Islet precursor cell (in vitro differentiated cells): Measurements from ENCODE around the gene C4orf36.

Experiments
- DNase-seq: peaks from one replicate; pipeline ENCODE4 v3.0.0-alpha.2; 2018

C4orf36 gene, protein sequence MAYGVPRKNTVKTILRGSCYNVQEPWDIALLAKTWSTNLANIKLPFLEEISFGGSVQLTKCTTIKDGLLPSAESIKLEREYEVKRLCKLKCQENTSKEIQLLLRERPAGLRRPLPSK

DNA sequence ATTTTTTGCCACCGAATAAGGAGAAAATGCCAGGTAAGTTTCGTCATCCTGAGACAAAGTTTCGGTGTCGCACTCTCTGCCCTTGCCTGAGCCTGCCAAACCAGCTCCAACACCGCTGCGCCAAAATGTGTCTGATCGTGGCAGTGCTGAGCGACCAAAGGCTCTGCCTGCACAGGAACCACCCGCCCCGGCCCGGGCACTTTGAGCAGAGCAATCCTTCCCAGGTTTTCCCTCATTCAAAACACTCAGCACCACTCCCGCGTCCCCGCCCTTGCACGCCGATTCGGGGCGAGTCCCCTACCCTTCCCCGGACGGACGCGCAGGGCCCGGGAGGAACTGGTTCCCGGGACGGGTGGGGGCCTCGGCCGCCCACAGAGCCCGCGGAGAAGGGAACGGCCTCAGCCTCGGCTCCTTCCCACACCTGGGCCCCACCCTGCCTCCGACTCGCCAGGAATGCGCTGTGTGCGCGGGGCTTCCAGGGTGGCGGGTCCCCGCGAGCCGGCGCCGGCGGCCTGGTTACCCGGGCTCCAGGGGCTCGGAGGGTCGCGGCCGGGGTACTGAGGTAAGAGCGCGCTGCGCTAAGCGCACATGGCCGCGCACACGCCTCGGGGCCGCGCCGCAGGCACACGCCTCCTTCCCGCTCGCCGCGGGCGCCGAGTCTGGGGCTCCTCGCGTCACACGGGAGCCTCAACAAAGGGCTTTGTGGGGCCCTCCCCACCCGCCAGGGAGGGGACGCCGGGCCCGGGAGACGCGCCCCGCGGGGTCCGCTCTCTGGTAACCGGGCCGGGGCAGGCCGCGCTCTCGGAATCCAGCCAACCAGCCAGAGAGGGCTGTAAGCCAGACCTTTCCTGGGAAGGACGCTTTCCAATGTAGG is at the start of gene C4orf36:
C4orf36 (minus strand) TSS at position 661 of the 874 bp plus-strand sequence. CDS start 902 bp downstream, outside the sequence.
- peak; percentile 94 for DNase-seq

GRCh38 chr4:86940920-86941460 is 48.8 kb upstream of the C4orf36 start:
- no peak for DNase-seq

DNA sequence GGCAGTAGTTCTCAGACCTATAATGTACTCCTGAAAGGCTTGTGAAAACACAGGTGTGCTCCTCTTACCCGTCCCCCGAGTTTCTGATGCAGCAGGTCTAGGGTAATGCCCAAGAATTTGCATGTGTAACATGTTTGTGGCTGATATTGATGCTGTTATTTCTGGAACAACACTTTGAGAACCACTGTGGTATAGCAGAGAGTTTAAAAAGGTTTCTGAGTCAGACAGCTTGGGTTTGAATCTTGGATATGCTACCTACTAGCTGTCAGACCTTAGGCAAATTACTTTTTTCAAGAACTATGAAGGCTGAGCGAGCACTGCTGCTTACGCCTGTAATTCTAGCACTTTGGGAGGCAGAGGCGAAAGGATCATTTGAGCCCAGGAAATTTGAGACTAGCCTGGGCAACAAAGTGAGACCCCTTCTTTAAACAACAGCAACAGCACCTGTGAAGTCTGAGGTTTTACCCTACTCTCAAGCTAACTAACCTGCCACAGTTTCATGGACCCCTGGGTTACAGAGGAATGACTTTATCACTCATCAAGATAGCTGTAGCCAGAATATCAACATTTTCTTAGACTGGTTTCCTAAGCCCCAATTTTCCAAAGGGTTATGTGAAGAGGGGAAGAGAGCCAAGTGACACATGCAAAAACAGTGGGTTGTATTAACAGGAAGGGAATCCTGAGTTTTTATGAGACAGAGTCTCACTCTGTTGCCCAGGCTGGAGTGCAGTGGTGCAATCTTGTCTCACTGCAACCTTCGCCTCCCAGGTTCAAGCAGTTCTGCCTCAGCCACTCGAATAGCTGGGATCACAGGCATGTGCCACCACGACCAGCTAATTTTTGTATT is 47.7 kb upstream of the C4orf36 start:
- no peak for DNase-seq

GRCh38 chr4:86938771-86939520 is 46.7 kb upstream of the C4orf36 start:
- no peak for DNase-seq

- DNase-seq = peak; percentile 83
Observed at GRCh38 chr4:86935853-86936733, 43.9 kb upstream of the C4orf36 start.

DNA sequence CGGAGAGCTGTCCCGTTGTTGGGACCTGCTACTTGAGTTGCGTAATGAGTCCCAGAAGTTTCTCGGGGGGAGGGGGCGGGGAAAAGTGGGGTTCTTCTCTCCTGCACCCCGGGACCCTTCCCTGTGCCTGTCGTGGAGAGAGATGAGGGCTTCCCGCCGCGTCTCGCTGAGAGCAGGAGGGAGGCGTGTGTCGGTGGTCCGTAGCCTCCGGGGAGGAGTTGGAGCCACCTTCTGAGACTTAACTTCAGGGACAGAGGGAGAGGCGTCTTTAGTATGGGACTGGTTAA is 43.3 kb upstream of the C4orf36 start:
- no peak for DNase-seq

DNA sequence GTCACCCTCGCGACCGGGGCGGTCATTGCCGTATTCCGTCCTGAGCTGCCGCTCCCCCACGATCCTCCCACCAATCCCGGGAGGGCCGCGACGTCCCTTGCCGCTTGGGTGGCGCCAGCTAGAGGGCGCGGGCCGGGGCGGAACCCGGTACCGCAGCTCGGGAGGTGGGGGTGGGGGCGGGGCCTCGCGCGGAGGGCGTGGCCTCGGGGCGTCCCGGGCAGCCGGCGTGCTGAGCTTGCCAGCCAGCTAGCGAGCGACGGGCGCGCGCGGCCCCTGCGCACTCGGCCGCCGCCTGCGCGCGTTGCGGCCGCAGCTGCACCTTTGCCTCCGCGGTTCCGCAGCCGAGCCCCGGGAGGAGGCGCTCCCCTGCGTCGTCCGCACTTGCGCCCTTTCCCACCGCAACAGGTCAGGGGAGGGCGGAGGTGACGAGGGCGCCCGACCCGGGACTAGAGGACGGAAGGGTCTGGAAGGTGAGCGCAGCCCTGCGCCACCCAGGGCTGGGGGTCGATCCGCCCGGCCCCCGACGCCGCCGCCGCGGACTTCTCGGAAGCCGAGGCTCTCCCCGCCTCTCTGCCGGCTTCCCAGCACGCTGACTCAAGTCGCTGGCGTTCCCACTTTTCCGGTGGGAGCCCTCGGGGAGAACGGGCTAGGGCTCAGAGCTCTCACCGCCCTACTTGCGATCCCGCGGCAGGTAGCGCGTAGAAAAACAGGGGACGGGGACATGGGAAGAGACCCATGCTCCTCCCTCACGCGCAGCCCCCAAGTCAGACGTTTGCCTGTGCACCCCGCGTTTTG is 42.7 kb upstream of the C4orf36 start, which contains the start of gene AFF1:
AFF1 (plus strand) TSS at position 241 of the 795 bp plus-strand sequence. CDS start 13,523 bp downstream, outside the sequence.
- peak; percentile 98 for DNase-seq

DNA sequence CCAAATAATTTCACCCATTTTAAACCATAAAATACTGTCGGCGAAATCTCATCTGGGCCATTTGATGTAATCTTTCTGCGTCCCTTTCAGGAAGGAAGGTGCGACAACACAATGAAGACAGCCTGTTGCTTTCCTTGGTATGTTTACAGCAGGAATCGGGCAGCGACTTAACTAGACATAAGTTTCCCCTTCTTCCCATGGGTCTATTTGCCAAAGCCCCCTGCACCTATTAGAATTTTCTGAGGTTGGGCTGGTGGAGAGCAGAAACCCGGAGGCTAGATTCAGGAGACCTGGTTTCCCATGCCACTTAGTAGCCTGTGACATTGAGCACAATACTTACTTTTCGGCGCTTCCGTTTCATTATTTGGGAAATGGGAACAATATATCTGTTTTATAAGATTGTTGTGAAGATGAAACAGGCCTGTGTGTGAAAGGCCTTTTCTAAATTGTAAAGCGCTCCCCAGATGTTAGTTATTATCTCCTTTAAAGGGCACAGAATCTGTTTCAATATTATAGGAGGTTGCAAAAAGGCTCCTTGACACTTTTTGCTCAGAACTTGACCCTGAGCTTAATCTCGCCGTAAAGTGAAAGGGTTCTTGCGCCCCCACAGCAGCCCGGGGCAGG is 42.0 kb upstream of the C4orf36 start:
- no peak for DNase-seq

DNA sequence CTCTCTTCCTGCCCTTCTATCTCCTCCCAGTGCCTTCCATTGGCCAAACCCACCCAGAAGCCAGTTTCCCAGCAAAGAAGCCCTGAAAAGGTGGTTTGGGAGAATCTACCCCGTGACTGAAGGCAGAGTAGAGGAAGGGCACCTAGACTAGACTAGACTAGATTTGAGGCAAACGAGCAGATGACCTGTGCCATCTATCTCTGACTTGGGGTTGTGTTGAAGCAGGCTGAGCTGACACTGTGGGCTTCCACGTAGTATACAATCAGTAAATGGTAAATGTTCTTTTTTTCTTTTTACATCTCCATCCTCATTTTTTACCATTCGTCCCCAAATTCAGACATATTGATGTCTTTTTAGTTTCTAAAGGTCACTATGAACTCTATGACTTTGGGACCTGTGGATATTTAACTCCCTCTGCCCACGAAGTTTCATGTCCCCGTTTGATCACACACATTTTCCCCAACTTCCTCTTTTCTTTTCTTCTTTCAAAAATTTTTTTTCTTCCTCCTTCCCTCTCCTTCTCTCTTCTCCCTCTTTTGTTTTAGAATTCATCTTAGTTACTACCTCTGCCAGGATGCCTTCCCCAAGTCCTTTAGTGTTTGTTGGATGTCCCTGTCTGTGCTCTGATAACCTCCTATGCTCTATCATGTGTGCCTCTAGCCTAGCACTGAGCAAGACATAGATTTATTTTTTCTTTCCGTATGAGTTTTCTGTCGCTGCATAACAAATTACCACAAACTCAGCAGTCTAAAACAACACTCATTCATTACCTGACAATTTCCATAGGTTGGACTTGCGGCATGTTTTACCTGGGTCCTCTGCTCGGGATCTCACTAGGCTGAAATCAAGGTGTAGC is 36.4 kb upstream of the C4orf36 start:
- DNase-seq = no peak

GRCh38 chr4:86927843-86928395 is 35.7 kb upstream of the C4orf36 start:
- no peak for DNase-seq

GRCh38 chr4:86926435-86927086 is 34.3 kb upstream of the C4orf36 start:
- DNase-seq = peak; percentile 78

DNA sequence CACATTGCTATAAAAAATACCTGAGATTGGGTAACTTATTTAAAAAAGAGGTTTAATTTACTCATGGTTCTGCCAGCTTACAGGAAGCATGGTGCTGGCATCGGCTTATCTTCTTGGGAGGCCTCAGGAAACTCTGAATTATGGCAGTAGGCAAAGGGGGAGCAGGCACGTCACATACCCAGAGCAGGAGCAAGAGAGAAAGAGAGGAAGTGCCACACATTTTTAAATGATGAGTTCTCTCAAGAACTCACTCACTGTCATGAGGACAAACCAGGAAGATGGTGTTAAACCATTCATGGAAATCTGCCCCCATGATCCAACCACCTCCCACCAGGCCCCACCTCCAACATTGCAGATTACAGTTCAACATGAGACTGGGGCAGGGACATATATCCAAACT is 32.6 kb upstream of the C4orf36 start:
- peak; percentile 76 for DNase-seq

DNA sequence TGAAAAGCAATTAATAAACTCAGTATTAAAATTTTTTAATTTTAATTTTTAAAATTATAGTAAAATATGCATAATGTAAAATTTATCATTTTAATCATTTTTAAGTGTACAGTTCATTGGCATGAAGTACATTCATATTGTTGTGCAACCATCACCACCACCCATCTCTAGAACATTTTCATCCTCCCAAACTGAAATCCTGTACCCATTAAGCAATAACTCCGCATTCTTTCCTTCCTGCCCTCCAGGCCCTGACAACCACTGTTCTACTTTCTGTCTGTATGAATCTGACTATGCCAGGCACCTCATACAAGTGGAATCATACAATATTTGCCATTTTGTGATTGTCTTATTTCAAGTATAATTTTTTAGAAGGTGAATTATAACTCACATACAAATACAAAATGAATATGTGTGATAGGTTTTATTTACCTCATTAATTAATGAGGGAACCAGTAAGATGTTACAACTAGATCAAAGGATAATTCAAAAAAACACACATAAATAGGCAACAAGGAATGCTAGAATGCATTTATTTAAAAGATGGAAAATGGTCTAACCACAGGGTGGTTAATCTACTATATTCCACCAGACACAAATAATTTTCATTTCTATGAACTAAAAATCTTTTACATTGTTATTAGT is 29.5 kb upstream of the C4orf36 start:
- DNase-seq = no peak

- no peak for DNase-seq
Observed at GRCh38 chr4:86919561-86920223, 27.5 kb upstream of the C4orf36 start.

DNA sequence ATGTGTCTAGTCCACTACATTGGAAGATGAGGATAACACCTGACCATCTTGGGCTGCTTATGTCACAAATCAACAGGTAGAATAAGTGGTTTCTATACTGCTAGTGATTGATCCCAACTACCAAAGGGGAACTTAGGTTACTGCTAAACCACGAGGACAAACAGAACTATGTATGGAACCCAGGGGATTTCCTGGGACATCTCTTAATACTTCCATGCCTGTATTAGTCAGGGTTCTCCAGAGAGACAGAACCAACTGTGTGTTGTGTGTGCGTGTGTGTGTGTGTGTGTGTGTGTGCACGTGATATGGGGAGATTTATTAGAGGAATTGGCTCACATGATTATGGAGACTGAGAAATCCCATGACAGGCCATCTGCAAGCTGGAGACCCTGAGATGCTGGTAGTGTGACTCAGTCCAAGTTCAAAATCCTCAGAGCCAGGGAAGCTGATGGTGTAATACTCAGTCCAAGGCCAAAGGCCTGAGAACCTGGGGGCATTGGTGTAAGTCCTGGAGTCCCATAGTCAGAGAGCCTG is 26.4 kb upstream of the C4orf36 start:
- DNase-seq = no peak

DNA sequence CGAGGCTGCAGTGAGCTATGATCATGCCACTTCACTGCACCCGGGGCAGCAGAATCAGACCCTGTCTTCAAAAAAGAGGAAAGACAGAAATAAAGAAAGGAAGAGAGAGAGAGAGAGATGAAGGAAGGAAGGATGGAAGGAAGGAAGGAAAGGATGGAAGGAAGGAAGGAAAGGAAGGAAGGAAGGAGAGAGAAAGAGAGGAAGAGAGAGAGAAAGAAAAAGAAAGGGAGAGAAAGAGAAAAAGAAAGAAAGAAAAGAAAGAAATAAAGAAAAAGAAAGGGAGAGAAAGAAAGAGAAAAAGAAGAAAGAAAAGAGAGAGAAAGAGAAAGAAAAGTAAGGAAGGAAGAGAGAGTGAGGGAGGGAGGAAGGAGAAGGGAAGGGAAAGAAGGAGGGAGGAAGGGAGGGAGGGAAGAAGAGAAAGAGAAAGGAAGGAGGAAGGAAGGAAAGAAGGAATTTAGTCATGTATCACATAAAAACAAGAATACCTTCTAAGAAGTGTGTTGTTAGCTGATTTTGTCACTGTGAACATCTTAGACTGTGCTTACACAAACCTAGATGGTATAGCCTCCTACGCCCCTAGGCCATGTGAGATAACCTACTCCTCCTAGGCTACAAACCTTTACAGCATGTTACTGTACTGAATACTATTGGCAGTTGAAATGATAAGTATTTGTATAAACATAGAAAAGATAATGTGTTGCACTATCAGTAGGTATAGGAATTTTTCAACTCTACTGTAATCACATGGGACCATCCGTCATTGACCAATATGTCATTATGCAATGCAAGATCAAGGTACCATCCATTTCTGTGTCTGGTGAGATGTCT is 25.2 kb upstream of the C4orf36 start:
- no peak for DNase-seq
